ENCODE results near the gene KIF12.

Gene KIF12

DNA sequence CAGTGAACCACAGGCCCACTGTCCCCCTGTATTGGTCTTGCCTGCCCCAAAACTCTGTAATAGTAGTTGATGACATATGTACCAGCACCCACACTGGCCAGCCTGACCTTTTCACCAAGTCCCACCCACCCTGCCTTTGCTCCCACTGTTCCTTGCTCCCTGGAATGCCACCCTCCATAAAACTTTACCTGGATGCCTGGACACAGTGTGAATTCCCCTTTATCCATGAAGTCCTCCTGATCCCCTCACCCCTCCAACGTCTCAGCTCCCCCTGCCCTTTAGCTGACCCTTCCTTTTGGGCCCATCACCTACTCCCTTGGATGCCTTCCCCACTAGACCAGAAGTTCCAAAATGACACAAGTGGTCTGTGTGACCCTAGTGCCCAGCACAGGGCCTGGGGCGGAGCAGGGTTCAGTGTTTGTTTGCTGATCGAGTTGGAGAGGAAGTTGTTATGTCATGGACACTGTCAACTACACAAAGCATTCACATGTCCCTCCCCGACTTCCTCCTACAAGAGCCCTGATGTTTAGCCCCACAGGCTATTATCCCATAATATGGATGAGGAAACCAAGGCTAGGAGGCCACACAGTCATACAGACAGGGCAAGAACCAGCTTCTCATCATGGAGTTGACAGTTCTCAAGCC lies 37.1 kb downstream of the KIF12 start:
- no peak for DNase-seq
- Histone ChIP-seq H3K9me2 (replicated peaks; ENCODE audit: insufficient read depth, low read length) (no peaks in the 10 kb centered on the region), H2AFZ (ENCODE audit: low read length) (no peak overlapping the region), H3F3A (ENCODE audit: insufficient read depth, low read length) (no peaks in the 10 kb centered on the region), H3K9me3 (replicated peaks; ENCODE audit: insufficient read depth, low read length) (no peaks in the 10 kb centered on the region), H3K27me3 (replicated peaks; ENCODE audit: insufficient read depth, low read length) (no peaks in the 10 kb centered on the region), H3K79me2 (ENCODE audit: low read length) (no peaks in the 10 kb centered on the region), H3K4me3 (ENCODE audit: low read length) (no peak overlapping the region), H3K27ac (ENCODE audit: low read length) (no peak overlapping the region), H3K4me2 (ENCODE audit: low read depth, low read length) (no peak overlapping the region), H3K9ac (ENCODE audit: low read length) (no peak overlapping the region), H3K36me3 (replicated peaks; ENCODE audit: insufficient read depth, low read length) (no peaks in the 10 kb centered on the region), H4K20me1 (ENCODE audit: insufficient read depth, low read length) (no peaks in the 10 kb centered on the region), H3K4me1 (ENCODE audit: low read length) (no peaks in the 10 kb centered on the region)
- TF ChIP-seq, protein P1, sequence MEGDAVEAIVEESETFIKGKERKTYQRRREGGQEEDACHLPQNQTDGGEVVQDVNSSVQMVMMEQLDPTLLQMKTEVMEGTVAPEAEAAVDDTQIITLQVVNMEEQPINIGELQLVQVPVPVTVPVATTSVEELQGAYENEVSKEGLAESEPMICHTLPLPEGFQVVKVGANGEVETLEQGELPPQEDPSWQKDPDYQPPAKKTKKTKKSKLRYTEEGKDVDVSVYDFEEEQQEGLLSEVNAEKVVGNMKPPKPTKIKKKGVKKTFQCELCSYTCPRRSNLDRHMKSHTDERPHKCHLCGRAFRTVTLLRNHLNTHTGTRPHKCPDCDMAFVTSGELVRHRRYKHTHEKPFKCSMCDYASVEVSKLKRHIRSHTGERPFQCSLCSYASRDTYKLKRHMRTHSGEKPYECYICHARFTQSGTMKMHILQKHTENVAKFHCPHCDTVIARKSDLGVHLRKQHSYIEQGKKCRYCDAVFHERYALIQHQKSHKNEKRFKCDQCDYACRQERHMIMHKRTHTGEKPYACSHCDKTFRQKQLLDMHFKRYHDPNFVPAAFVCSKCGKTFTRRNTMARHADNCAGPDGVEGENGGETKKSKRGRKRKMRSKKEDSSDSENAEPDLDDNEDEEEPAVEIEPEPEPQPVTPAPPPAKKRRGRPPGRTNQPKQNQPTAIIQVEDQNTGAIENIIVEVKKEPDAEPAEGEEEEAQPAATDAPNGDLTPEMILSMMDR (IDR thresholded peaks at IDR 0.05; ENCODE audit: low read length) = no peak
- TF ChIP-seq EZH2 (optimal IDR thresholded peaks at IDR 0.05; ENCODE audit: low read depth, low read length) (no peak), EZH2phosphoT487 (IDR thresholded peaks at IDR 0.05; ENCODE audit: low read length) (no peak)

DNA sequence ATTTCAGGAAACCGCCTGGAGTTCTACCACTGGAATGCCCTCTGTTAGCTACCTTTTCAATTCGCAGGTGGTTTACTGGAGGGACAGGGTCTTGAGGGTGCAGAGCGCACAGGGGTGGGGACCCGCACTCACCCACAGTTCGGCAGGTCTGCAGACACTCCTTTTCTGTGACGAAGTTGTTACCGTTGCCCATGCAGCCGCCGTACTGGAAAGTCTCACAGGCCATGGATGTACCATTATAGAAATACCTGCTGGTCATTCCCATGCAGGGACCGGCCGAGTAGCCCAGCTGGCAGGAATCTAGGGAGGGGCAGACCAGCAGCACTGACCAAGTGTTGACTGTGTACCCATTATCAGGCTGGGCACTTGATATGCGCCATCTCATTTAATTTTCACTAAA lies 37.8 kb downstream of the KIF12 start:
- Histone ChIP-seq H3K27ac (ENCODE audit: low read length) (no peak overlapping the region), H3F3A (ENCODE audit: insufficient read depth, low read length) (no peaks in the 10 kb centered on the region), H3K9ac (ENCODE audit: low read length) (no peak overlapping the region), H3K4me1 (ENCODE audit: low read length) (no peaks in the 10 kb centered on the region), H3K36me3 (replicated peaks; ENCODE audit: insufficient read depth, low read length) (no peaks in the 10 kb centered on the region), H3K4me2 (ENCODE audit: low read depth, low read length) (no peak overlapping the region), H3K9me2 (replicated peaks; ENCODE audit: insufficient read depth, low read length) (no peaks in the 10 kb centered on the region), H3K4me3 (ENCODE audit: low read length) (no peak overlapping the region), H3K27me3 (replicated peaks; ENCODE audit: insufficient read depth, low read length) (no peaks in the 10 kb centered on the region), H2AFZ (ENCODE audit: low read length) (no peak overlapping the region), H4K20me1 (ENCODE audit: insufficient read depth, low read length) (no peaks in the 10 kb centered on the region), H3K9me3 (replicated peaks; ENCODE audit: insufficient read depth, low read length) (no peaks in the 10 kb centered on the region), H3K79me2 (ENCODE audit: low read length) (no peaks in the 10 kb centered on the region)
- TF ChIP-seq, protein P1 (IDR thresholded peaks at IDR 0.05; ENCODE audit: low read length) = no peak
- no peak for TF ChIP-seq EZH2phosphoT487 (IDR thresholded peaks at IDR 0.05; ENCODE audit: low read length)
- no peak for TF ChIP-seq EZH2 (optimal IDR thresholded peaks at IDR 0.05; ENCODE audit: low read depth, low read length)
- no peak for DNase-seq

DNA sequence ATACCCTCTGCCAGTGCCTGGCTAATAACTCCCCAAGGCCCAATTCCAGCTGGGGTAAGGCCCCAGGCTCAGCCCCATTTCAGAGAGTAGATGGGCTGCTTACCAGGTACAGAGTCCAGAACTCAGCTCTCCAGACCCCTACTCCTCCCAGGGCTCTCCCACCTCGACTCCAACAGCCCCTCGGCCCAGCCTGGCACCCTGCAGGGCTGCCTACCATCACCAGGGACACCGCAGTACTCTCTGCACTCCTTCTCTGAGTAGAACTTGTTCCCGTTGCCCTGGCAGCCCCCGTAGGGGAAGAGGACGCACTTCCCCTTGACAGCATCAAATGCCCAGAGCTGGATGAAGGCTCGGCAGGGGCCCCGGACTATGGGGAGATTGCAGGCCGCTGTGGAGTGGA lies 38.4 kb downstream of the KIF12 start:
- Histone ChIP-seq H3K4me1 (ENCODE audit: low read length) (no peaks in the 10 kb centered on the region), H3K27ac (ENCODE audit: low read length) (no peak overlapping the region), H3K9me3 (replicated peaks; ENCODE audit: insufficient read depth, low read length) (no peaks in the 10 kb centered on the region), H3F3A (ENCODE audit: insufficient read depth, low read length) (no peaks in the 10 kb centered on the region), H3K9ac (ENCODE audit: low read length) (no peak overlapping the region), H3K9me2 (replicated peaks; ENCODE audit: insufficient read depth, low read length) (no peaks in the 10 kb centered on the region), H3K4me2 (ENCODE audit: low read depth, low read length) (no peak overlapping the region), H3K27me3 (replicated peaks; ENCODE audit: insufficient read depth, low read length) (no peaks in the 10 kb centered on the region), H3K79me2 (ENCODE audit: low read length) (no peaks in the 10 kb centered on the region), H3K36me3 (replicated peaks; ENCODE audit: insufficient read depth, low read length) (no peaks in the 10 kb centered on the region), H3K4me3 (ENCODE audit: low read length) (no peak overlapping the region), H4K20me1 (ENCODE audit: insufficient read depth, low read length) (no peaks in the 10 kb centered on the region), H2AFZ (ENCODE audit: low read length) (no peak overlapping the region)
- TF ChIP-seq EZH2phosphoT487 (IDR thresholded peaks at IDR 0.05; ENCODE audit: low read length) (no peak), EZH2 (optimal IDR thresholded peaks at IDR 0.05; ENCODE audit: low read depth, low read length) (no peak)
- TF ChIP-seq, protein P1 (IDR thresholded peaks at IDR 0.05; ENCODE audit: low read length) = no peak
- DNase-seq = no peak
